ENCODE data around the gene CLRN2.

CLRN2 gene

DNA sequence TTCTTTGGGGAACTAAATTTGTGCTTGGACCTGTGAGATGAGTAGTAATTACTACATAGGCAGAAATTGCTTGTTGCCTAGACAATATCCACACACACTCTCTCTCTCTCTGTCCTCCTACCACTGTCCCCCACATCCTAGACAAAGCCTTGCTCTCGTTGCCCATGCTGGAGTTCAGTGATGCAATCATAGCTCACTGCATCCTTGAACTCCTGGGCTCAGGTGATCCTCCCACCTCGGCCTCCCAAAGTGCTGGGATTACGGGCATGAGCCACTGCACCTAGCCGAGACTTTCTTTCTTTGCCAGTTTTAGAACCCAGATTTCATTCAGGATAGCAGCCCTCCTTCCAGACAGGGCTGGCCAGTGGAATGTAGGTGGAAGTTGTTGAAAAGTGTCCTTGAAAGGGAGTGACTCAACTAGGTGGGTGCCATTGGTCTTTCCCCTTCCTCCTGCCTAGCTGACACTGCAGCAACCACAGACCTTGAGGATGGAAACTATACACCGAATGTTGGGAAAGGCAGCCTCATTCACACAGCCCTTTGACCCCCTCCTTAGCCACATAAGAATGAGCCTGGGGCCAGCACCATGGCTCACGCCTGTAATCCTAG lies 45.2 kb downstream of the CLRN2 start:
- no peak overlapping the region for H3K27ac ChIP-seq (replicated peaks)
- H3K4me3 ChIP-seq (replicated peaks; ENCODE audit: insufficient read depth, low read length), result no peak overlapping the region
- H3K27me3 ChIP-seq (ENCODE audit: insufficient read depth, poor library complexity, severe bottlenecking), result peaks cover 2% of the 10 kb centered on the region
- no peak for TF ChIP-seq GABPA (IDR thresholded peaks at IDR 0.05; ENCODE audit: low read depth)
- TF ChIP-seq, protein P1, sequence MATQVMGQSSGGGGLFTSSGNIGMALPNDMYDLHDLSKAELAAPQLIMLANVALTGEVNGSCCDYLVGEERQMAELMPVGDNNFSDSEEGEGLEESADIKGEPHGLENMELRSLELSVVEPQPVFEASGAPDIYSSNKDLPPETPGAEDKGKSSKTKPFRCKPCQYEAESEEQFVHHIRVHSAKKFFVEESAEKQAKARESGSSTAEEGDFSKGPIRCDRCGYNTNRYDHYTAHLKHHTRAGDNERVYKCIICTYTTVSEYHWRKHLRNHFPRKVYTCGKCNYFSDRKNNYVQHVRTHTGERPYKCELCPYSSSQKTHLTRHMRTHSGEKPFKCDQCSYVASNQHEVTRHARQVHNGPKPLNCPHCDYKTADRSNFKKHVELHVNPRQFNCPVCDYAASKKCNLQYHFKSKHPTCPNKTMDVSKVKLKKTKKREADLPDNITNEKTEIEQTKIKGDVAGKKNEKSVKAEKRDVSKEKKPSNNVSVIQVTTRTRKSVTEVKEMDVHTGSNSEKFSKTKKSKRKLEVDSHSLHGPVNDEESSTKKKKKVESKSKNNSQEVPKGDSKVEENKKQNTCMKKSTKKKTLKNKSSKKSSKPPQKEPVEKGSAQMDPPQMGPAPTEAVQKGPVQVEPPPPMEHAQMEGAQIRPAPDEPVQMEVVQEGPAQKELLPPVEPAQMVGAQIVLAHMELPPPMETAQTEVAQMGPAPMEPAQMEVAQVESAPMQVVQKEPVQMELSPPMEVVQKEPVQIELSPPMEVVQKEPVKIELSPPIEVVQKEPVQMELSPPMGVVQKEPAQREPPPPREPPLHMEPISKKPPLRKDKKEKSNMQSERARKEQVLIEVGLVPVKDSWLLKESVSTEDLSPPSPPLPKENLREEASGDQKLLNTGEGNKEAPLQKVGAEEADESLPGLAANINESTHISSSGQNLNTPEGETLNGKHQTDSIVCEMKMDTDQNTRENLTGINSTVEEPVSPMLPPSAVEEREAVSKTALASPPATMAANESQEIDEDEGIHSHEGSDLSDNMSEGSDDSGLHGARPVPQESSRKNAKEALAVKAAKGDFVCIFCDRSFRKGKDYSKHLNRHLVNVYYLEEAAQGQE (IDR thresholded peaks at IDR 0.05; ENCODE audit: insufficient replicate concordance, low read depth), result no peak
- TF ChIP-seq, protein P2, sequence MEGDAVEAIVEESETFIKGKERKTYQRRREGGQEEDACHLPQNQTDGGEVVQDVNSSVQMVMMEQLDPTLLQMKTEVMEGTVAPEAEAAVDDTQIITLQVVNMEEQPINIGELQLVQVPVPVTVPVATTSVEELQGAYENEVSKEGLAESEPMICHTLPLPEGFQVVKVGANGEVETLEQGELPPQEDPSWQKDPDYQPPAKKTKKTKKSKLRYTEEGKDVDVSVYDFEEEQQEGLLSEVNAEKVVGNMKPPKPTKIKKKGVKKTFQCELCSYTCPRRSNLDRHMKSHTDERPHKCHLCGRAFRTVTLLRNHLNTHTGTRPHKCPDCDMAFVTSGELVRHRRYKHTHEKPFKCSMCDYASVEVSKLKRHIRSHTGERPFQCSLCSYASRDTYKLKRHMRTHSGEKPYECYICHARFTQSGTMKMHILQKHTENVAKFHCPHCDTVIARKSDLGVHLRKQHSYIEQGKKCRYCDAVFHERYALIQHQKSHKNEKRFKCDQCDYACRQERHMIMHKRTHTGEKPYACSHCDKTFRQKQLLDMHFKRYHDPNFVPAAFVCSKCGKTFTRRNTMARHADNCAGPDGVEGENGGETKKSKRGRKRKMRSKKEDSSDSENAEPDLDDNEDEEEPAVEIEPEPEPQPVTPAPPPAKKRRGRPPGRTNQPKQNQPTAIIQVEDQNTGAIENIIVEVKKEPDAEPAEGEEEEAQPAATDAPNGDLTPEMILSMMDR (IDR thresholded peaks at IDR 0.05; ENCODE audit: insufficient read depth, low read length), result no peak
- TF ChIP-seq POLR2AphosphoS5 (IDR thresholded peaks at IDR 0.05; ENCODE audit: low read depth), result no peak
- TF ChIP-seq SPI1 (IDR thresholded peaks at IDR 0.05; ENCODE audit: borderline replicate concordance, low read depth), result no peak
- DNase-seq (ENCODE audit: low read depth in 1 of 2, low spot score in 1 of 2), result no peak

DNA sequence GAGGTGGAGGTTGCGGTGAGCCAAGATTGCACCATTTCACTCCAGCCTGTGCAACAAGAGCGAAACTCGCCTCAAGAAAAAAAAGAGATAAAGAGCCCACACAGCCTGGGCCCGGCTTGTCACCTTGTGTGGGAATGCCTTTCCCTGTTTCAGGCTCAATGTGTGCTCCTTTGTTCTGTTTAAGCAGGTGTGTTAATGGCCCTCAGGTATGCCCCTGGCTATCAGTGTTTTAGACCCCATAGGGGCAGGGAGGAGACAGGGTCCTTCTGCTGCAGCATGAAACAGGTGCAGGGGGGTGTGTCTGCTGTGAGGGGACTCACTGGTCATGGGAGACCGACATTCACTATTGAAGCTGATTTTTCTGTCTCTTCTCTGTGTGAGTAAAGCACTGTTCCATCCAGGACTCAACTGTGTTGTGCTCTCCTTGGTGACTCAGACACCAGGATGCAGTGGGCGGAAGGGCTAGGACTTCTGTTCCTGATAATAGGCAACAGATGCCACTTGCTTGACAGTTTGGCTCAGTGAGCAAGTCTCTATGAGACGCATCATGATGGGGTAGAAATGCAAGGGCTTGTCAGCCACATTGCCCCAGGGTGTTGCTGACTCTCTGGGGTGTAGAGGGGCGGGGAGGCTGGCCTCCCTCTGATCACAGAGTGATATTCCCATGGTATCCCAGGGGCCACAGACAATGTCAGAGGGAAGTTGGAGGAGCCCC lies 46.4 kb downstream of the CLRN2 start:
- Histone ChIP-seq H3K27ac (replicated peaks) (no peak overlapping the region), H3K4me3 (replicated peaks; ENCODE audit: insufficient read depth, low read length) (no peak overlapping the region), H3K27me3 (ENCODE audit: insufficient read depth, poor library complexity, severe bottlenecking) (no peaks in the 10 kb centered on the region)
- DNase-seq (ENCODE audit: low read depth in 1 of 2, low spot score in 1 of 2), result no peak
- TF ChIP-seq SPI1 (IDR thresholded peaks at IDR 0.05; ENCODE audit: borderline replicate concordance, low read depth), result no peak
- no peak for TF ChIP-seq GABPA (IDR thresholded peaks at IDR 0.05; ENCODE audit: low read depth)
- no peak for TF ChIP-seq POLR2AphosphoS5 (IDR thresholded peaks at IDR 0.05; ENCODE audit: low read depth)
- TF ChIP-seq, protein P1 (IDR thresholded peaks at IDR 0.05; ENCODE audit: insufficient replicate concordance, low read depth), result no peak
- TF ChIP-seq, protein P2 (IDR thresholded peaks at IDR 0.05; ENCODE audit: insufficient read depth, low read length), result no peak

DNA sequence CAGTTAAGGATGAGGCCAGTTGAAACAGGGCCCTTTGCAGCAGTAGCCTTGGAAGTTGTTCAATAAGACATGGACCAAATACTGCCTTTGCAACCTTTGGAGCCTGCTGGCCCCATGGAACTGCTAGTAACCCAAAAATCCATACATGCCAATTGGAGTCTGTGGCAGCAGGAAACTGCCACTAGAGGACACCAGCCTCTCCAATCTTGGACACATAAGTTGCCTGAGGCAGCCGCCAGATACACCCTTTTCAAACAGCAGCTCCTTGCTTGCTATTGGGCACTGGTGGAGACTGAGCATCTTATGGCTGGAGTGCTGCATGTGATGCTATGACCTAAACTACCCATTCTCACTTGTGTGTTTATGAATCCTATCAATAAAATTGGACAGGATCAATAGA lies 47.2 kb downstream of the CLRN2 start:
- TF ChIP-seq SPI1 (IDR thresholded peaks at IDR 0.05; ENCODE audit: borderline replicate concordance, low read depth) (no peak), GABPA (IDR thresholded peaks at IDR 0.05; ENCODE audit: low read depth) (no peak), POLR2AphosphoS5 (IDR thresholded peaks at IDR 0.05; ENCODE audit: low read depth) (no peak)
- TF ChIP-seq, protein P1 (IDR thresholded peaks at IDR 0.05; ENCODE audit: insufficient replicate concordance, low read depth), result no peak
- TF ChIP-seq, protein P2 (IDR thresholded peaks at IDR 0.05; ENCODE audit: insufficient read depth, low read length), result no peak
- H3K27me3 ChIP-seq (ENCODE audit: insufficient read depth, poor library complexity, severe bottlenecking), result no peaks in the 10 kb centered on the region
- DNase-seq (ENCODE audit: low read depth in 1 of 2, low spot score in 1 of 2), result no peak
- H3K27ac ChIP-seq (replicated peaks), result no peak overlapping the region
- no peak overlapping the region for H3K4me3 ChIP-seq (replicated peaks; ENCODE audit: insufficient read depth, low read length)

Measured in HL-60 (cell line).